ENCODE measurements around the gene KLF11. TPM values are rescaled to one million over a fixed set of nuclear protein-coding genes. Genes with fewer than 3 reads are reported as not detected.
A peak's percentile ranks its signal among the peaks of the same experiment; 100 is the strongest.
"Not testable (repeated sequence)": the region's sequence is repeated elsewhere in the genome, so short reads cannot be mapped to it uniquely, and the experiment has no call there.

The KLF11 gene
- total RNA-seq, 1 donor from 2014 or later: 28.2 TPM

GRCh38 chr2:10007921-10008808 lies 35.2 kb upstream of the KLF11 start:
- intact Hi-C loops (cut with DNase I): loop anchor here (2.0 kb wide), 1 partner anchor 35 kb away; the partner anchor contains the start of gene KLF11
- ATAC-seq (no peak), DNase-seq (ENCODE audit: missing footprints) (no peak)

GRCh38 chr2:10008809-10009176 lies 34.6 kb upstream of the KLF11 start:
- intact Hi-C loops (cut with DNase I): loop anchor here (2.0 kb wide), 1 partner anchor 34 kb away; the partner anchor contains the start of gene KLF11
- DNase-seq (ENCODE audit: missing footprints) (no peak), ATAC-seq (no peak)

GRCh38 chr2:10009271-10009810 lies 34.0 kb upstream of the KLF11 start:
- no peak for ATAC-seq
- intact Hi-C loops (cut with DNase I): loop anchor here (2.0 kb wide), 1 partner anchor 33 kb away; the partner anchor contains the start of gene KLF11
- no peak for DNase-seq (ENCODE audit: missing footprints)

- peak; percentile 87 for ATAC-seq
- intact Hi-C loops (cut with DNase I): loop anchor here (2.0 kb wide), 2 partner anchors 25 to 33 kb away; partner anchors contain the start of gene KLF11
- DNase-seq (ENCODE audit: missing footprints): peak; percentile 93
Observed at GRCh38 chr2:10009811-10010781, 33.3 kb upstream of the KLF11 start.

- not testable (repeated sequence) for ATAC-seq; DNase-seq (ENCODE audit: missing footprints)
- intact Hi-C loops (cut with DNase I): loop anchor here (2.0 kb wide), 1 partner anchor 26 kb away; no protein-coding TSS in a partner anchor
Observed at GRCh38 chr2:10010861-10011605, 32.3 kb upstream of the KLF11 start.

GRCh38 chr2:10011606-10012325 lies 31.6 kb upstream of the KLF11 start:
- DNase-seq (ENCODE audit: missing footprints); ATAC-seq: not testable (repeated sequence)
- intact Hi-C loops (cut with DNase I): loop anchor here (2.0 kb wide), 1 partner anchor 27 kb away; no protein-coding TSS in a partner anchor

- intact Hi-C loops (cut with DNase I); ATAC-seq; DNase-seq (ENCODE audit: missing footprints): not testable (repeated sequence)
Observed at GRCh38 chr2:10012366-10012962, 30.9 kb upstream of the KLF11 start.

- no peak for ATAC-seq
- DNase-seq (ENCODE audit: missing footprints): no peak
Observed at GRCh38 chr2:10012963-10013461, 30.3 kb upstream of the KLF11 start.

GRCh38 chr2:10013651-10014417 lies 29.5 kb upstream of the KLF11 start:
- ATAC-seq; DNase-seq (ENCODE audit: missing footprints); intact Hi-C loops (cut with DNase I): not testable (repeated sequence)

More at GRCh38 chr2:10012963-10013461, 30.3 kb upstream of the KLF11 start:
- intact Hi-C loops (cut with DNase I): no loop called here

- intact Hi-C loops (cut with DNase I): no loop called here
- DNase-seq (ENCODE audit: missing footprints): no peak
- no peak for ATAC-seq
Observed at GRCh38 chr2:10014418-10015190, 28.7 kb upstream of the KLF11 start.

GRCh38 chr2:10015376-10015989 lies 27.9 kb upstream of the KLF11 start:
- ATAC-seq; DNase-seq (ENCODE audit: missing footprints); intact Hi-C loops (cut with DNase I): not testable (repeated sequence)

- intact Hi-C loops (cut with DNase I): no loop called here
- no peak for ATAC-seq
- DNase-seq (ENCODE audit: missing footprints): no peak
Observed at GRCh38 chr2:10016001-10016801, 27.1 kb upstream of the KLF11 start.

- intact Hi-C loops (cut with DNase I): no loop called here
- ATAC-seq (no peak), DNase-seq (ENCODE audit: missing footprints) (no peak)
Observed at GRCh38 chr2:10016802-10017258, 26.5 kb upstream of the KLF11 start.

GRCh38 chr2:10017313-10017941 lies 25.9 kb upstream of the KLF11 start:
- no peak for ATAC-seq
- intact Hi-C loops (cut with DNase I): no loop called here
- no peak for DNase-seq (ENCODE audit: missing footprints)
